Retinal pigment epithelial cell (primary cell): ENCODE results near the gene HIGD2A.

Source experiments
- DNase-seq: peaks from one replicate; pipeline ENCODE4 v3.0.0-alpha.2; 2010; ENCODE audit warnings: low read depth
- H3K4me3 ChIP-seq: 2 replicates; pipeline ENCODE4 v1.5.1; 2011; ENCODE audit warnings: mild to moderate bottlenecking, low read length, control low read depth, moderate library complexity
- TF ChIP-seq, protein P1 (sequence below): conservative IDR thresholded peaks from 2 replicates; pipeline ENCODE4 v1.5.1; 2011; ENCODE audit warnings: low read depth, low read length, control low read depth, inconsistent platforms

The HIGD2A gene

DNA sequence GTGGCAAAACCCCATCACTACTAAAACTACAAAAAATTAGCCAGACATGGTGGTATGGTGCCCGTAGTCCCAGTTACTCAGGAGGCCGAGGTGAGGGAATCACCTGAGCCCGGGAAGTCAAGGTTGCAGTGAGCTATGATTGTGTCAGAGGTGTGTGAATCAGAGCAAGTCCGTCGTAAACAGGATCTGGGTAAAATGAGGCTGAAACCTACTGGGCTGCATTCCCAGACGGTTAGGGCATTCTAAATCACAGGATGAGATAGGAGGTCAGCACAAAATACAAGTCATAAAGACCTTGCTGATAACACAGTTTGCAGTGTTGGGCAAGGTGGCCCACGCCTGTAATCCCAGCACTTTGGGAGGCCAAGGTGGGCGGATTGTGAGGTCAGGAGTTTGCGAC is 29.7 kb downstream of the HIGD2A start:
- no peak for DNase-seq
- no peak overlapping the region for H3K4me3 ChIP-seq
- TF ChIP-seq, protein P1, sequence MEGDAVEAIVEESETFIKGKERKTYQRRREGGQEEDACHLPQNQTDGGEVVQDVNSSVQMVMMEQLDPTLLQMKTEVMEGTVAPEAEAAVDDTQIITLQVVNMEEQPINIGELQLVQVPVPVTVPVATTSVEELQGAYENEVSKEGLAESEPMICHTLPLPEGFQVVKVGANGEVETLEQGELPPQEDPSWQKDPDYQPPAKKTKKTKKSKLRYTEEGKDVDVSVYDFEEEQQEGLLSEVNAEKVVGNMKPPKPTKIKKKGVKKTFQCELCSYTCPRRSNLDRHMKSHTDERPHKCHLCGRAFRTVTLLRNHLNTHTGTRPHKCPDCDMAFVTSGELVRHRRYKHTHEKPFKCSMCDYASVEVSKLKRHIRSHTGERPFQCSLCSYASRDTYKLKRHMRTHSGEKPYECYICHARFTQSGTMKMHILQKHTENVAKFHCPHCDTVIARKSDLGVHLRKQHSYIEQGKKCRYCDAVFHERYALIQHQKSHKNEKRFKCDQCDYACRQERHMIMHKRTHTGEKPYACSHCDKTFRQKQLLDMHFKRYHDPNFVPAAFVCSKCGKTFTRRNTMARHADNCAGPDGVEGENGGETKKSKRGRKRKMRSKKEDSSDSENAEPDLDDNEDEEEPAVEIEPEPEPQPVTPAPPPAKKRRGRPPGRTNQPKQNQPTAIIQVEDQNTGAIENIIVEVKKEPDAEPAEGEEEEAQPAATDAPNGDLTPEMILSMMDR = no peak

DNA sequence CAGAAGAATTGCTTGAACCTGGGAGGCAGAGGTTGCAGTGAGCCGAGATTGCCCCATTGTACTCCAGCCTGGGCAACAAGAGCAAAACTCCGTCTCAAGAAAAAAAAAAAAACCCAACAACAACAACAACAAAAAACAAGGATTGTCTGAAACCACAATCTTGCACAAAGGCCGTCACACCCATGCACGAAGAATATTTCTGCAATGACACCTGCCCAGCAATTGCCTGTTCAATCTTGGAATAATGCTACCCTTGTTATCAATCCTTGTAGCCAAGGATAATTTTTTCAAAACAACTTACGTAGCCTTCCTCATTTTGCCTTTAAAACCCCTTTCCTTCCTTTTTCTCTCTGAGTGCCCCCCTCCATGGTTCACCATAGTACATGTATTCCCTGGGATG is 31.5 kb downstream of the HIGD2A start:
- TF ChIP-seq, protein P1 = no peak
- DNase-seq = no peak

DNA sequence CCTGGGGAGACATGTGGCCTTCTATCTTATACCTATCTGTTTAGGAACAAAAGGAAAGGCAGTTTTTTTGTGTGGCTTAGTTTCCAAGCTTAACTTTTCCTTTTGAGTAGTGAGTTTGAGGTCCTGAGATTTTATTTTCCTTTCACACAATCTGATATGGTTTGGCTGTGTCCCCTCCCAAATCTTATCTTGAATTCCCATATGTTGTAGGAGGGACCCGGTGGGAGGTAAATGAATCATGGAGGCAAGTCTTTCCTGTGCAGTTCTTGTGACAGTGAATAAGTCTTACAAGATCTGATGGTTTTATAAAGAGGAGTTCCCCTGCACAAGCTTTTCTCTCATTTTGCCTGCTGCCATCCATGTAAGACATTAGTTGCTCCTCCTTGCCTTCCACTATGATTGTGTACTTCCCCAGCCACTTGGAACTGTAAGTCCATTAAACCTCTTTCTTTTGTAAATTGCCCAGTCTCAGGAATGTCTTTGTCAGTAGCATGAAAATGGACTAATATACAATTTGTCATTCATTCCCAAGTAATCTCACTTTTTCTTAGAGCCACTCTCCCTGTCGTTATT is 32.5 kb downstream of the HIGD2A start:
- DNase-seq = no peak
- H3K4me3 ChIP-seq = no peak overlapping the region
- TF ChIP-seq, protein P1 = no peak

More for the DNA sequence above, 31.5 kb downstream of the HIGD2A start:
- H3K4me3 ChIP-seq = no peak overlapping the region

DNA sequence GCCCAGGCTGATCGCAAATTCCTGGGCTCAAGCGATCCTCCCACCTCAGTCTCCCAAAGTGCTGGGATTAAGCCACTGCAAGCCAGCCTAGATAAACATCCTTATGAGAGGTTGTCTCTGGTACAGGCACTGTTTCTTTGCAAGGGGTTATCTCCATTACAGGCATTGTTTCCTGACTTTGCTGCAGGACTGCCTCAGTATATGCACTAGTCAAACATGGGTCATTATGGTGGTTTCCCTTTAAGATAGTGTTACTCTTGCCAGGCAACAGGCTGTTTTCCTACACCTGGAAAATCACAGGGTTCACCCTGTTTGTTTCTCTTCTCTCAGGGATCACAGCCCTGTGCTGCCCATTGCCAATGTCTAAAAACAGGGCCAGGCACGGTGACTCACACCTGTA is 35.6 kb downstream of the HIGD2A start:
- H3K4me3 ChIP-seq = no peak overlapping the region
- TF ChIP-seq, protein P1 = no peak
- DNase-seq = no peak

DNA sequence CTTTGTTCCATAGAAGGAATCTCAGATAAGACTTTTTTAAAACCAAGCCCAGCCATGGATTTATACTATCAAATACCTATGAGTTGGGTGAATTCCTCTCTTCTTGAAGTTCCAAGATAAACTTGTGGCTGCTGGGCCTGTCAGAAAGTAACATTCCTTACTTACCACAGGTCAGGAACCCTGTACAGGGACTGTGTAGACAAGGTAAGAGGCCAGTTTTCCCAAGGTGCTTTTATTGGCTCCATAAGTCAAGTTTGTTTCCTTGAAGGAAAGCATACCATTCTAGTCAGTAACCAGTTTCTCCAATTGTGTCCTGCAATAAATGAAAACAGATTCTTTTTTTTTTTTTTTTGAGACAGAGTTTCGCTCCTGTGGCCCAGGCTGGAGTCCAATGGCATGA is 36.6 kb downstream of the HIGD2A start:
- H3K4me3 ChIP-seq = no peak overlapping the region
- no peak for DNase-seq
- TF ChIP-seq, protein P1 = no peak

DNA sequence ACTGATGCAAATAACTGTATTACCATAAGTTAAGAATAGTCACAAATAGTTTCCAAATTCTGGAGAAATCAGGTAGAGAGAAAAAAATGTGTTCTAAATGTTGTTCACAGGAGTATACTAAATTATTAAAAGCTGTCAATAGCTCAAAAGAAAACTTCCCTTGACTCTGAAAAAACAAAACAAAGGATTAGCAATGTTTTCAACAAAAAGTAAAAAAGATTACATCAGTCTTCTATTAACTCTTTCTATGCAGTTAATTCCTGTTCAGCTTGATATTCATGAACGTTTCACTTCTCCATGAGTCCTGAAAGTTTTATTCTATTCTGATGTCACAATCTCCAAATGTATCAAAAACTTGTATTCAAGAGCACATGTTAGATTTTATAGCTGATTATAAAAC is 37.2 kb downstream of the HIGD2A start:
- H3K4me3 ChIP-seq = no peak overlapping the region
- no peak for DNase-seq
- TF ChIP-seq, protein P1 = no peak

DNA sequence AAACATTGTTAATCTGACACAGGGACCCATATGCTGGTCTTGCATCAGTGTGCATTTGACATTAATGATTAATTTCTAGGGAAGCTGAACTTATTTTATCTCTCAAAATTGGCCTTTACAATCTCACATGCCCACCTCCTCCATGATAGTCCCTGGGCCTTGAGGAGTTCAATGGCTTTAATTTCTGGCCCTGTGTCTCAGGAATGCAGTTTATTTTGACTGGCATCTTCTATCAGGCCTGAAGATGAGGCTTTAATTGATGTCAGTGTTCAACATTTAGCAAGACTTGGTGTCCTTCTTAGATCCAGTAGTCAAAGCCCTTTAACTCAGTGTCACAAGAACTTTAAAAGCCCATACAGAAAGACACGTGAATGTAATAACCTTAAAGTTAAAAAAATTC is 38.3 kb downstream of the HIGD2A start:
- TF ChIP-seq, protein P1 = no peak

More for the DNA sequence above, 38.3 kb downstream of the HIGD2A start:
- H3K4me3 ChIP-seq = no peak overlapping the region
- DNase-seq = no peak
